ENCODE measurements around the gene TMBIM1.
"Not testable (repeated sequence)": the region's sequence is repeated elsewhere in the genome, so short reads cannot be mapped to it uniquely, and the experiment has no call there.

The TMBIM1 gene

DNA sequence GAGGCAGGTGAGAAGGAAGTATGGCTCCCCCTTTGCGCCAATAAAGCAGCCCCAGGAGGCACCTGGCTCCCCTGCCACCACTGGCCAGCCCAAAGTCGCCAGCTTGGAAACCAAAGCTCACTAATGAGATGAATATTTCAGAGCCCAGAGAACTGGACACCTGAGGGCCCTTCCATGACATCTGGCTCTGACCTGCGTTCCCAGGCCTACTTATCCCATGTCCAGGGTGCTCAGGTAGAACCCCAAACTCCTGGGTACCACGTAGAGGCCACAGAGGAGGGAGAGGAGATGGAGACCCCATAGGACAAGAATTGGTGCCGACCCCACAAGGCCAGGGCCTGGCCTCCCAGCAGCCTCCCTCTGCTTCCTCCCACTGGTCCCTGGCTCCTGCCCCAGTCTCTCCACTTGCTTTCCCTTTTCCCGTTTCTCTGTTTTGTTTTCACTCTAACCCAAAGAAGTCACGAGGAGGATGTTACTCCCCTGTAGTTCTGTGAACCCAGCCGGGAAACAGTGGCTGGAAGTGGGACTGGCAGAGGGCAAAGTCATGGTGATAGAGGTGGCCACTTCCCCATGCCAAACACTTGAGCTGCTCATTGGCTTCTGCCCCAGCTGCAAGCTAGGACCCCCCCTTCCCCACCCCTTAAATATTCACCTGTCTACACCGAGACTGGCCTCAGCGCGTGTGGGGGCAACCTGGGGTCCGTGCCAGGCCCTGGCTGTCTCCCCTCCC is 820 bp downstream of the TMBIM1 start:
- DNase-seq (ENCODE audit: low read depth), result no peak

GRCh38 chr2:218290316-218291261 is 1.7 kb downstream of the TMBIM1 start:
- DNase-seq (ENCODE audit: low read depth), result no peak

DNA sequence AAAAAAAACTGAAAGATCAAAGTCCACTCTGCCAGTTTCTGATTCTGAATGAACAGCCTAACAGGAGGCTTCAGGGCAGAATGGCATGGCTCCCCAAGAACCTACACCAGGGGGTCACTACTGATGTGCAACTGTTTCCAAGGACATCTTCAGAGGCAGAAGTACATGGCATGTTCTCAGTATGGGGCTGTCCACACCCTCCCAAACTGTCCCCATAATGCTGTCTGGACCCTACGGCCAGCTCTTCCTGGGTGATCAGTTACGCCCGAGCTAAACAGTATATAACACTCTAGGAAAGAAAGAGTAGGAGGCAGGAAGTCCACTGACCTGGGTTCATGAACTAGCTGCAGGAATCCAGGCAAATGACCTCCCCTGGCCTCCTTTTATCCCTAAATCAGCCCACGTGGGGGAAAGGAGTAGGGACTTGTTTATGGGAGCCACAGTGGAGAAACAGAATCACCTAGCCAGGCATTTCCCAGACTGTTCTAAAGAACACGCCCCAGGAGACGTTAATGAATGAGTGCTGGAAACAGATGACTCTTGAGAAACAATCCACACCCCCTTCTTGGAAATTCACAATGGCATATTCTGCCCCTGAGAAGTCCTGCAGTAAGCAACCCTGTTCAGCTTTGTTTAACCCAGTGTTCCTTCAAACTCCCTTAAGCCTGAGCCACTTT is 2.5 kb downstream of the TMBIM1 start:
- DNase-seq (ENCODE audit: low read depth), result no peak

GRCh38 chr2:218286570-218287459 is 5.5 kb downstream of the TMBIM1 start:
- peak; percentile 84 for DNase-seq (ENCODE audit: low read depth)

DNA sequence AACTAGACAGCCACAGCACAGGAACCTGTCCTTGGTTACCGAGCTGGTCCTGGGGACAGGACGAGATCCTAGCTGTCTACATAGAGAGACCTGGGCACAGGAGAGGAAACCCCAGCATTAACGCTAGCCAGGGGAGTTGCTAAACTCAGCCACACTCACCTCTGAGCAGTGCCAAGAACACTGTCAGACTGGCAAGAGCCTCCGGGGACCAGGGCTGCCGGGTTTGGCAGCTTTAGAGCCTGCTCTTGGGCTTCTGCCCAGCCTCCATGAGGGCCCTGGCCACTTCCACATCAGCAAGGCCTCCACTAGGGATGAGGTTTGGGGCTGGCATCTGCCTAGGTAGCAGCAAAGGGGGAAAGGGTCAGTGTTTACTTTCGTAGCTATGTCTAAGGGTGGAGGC is 6.7 kb downstream of the TMBIM1 start:
- DNase-seq (ENCODE audit: low read depth), result no peak

DNA sequence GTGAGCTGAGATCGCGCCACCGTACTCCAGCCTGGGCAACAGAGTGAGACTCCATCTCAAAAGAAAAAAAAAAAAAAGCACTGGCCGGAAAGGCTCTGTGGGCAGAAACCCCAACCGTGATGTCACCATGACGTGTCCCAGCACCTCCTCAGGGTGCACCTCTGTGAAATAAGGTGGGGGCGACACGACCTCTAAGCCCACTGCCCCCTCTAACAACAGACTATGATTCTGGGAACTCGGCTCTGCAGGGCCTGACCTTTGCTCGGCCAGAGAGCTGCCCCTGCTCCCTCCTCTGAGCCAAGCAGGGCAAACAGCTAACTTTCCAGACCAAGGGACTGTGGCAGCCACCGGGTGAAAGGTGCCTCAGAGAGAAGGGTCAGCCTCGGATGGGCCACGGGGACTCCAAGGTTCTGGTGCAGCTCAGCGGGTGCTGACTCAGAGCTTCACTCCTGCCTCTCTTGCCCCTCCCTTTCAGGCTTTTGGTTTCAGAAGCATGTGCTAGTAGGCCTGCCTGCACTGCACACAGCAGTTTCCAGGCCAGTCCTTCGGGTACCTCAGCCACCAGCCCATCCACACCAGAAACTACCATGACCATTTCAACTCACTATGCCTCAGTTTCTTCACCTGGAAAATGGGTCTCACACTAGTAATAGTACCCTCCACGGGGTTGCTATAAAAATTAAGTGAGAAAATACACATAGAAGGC is 8.0 kb downstream of the TMBIM1 start:
- DNase-seq (ENCODE audit: low read depth), result no peak

DNA sequence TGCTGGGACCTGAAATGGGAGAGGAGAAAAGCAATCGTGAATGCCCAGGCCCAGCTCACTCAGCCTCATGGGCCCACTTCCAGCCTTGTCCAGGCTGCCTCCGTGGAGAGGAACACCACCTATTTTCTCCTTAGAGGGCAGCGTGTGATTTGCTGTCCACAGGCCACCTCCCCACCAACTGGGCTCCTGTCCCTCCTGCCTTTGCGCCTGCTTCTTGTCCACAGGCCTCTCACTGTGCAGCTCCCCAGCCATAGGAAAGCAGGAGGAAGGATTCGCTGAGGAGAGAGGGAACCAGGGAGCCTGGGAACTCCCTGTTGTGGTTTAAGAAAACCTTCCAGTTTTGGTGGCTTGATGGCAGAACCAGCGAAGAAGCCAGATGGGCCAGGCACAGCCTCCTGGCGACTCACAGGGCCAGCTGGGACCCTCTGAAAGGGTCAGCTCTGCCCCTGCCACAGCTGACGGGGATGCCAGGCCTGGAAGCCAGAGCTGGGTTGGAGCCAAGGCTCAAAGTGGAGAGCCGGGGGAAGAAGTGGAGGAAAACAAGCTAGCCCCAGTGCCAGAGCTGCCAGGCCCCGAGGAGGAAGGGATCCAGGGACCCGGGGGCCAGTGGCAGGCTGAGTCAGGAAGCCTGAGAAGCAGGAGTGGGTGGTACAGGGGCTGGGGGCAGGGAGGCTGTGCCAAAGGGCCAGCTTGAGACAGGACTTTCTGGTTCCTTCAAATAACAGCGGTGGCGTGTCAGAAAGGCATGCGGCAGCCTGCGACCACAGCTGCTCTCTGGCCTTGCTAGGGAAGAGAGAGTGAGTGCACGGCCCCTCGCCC is 9.9 kb downstream of the TMBIM1 start:
- DNase-seq (ENCODE audit: low read depth), result no peak

GRCh38 chr2:218281449-218281848 is 10.9 kb downstream of the TMBIM1 start:
- no peak for DNase-seq (ENCODE audit: low read depth)

DNA sequence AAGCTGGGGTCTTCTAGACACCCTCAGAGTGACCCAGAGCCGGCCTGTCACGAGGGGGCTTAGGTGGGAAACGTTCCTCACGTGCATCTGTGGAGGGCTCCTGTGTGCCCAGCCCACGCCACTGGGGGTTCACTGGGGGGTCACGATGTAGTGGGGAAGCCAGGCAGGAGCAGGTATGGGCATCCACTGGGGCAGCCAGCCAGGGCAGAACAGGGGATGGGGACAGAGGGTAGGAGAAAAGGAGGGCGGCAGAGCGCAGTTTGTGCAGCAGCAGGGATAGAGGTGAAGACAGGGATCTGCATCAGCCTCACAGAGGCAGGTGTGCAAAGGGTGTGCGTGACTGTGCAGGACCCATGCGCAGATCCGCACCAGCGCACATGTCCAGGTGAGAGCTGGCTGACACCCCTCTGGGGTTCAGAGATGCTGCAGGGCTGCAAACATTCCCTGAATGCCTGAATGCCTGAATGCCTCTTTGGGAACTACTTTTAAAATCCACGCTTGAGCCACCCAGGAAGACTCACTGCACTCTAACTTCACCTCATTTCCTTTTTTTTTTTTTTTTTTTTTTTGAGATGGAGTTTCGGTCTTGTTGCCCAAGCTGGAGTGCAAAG is 11.9 kb downstream of the TMBIM1 start:
- no peak for DNase-seq (ENCODE audit: low read depth)

DNA sequence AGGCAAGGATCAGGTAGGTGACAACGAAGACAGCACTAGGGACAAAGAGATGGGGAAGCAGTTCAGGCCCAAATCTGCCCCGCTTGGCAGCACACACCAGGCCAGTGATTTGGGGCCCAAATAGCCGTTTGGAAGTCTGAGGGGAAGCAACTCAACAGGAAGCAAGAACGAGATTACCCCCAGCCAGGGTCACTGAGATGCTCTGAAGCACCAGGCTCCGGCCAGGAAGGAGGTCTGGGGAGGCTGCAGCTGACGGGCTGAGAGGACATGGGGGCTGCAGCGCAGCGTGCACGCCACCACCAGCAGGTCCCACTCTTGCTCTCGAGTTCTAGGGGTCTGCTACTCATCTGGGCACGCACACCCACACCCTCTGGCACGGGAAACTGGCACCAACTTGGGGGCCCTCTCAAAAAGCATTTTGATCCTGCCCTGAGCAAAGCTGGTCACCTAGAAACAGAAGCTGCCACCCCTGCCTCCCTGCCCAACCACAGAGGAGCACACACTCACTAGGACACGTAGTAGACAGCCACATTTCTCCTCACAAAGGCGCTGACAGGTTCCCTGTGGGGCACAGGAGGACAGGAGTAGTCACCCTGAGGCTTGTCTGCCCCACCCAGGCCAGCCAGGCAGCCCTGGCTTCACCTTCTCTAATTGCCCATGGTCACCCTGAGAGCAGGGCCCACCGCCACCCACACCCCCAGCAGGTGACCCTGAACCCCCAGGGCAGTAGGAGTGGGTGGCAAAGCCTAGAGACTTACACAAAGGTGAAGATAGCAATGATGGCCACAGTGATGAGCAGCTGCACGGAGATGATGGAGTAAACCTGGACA is 13.6 kb downstream of the TMBIM1 start:
- no peak for DNase-seq (ENCODE audit: low read depth)

DNA sequence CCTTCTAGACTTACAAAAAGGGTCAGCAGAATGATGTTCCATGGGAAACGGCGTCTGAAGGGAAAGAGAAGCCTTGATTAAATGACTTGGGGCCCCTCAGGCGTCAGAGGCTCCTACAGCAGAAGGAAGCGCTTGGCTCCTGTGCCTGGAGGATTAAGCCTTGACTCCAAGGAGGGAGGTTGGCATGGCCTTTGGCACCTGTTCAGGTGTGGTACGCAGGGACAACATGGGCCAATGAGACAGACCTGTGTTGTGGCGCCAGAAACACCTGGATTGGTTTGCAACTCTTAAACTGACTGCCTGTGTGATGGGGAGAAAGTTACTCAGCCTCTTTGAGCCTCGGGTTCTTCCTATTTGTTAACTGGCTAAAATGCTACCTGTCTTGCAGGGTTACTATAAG is 14.4 kb downstream of the TMBIM1 start:
- DNase-seq (ENCODE audit: low read depth), result no peak

GRCh38 chr2:218276986-218277755 is 15.1 kb downstream of the TMBIM1 start:
- DNase-seq (ENCODE audit: low read depth), result no peak

DNA sequence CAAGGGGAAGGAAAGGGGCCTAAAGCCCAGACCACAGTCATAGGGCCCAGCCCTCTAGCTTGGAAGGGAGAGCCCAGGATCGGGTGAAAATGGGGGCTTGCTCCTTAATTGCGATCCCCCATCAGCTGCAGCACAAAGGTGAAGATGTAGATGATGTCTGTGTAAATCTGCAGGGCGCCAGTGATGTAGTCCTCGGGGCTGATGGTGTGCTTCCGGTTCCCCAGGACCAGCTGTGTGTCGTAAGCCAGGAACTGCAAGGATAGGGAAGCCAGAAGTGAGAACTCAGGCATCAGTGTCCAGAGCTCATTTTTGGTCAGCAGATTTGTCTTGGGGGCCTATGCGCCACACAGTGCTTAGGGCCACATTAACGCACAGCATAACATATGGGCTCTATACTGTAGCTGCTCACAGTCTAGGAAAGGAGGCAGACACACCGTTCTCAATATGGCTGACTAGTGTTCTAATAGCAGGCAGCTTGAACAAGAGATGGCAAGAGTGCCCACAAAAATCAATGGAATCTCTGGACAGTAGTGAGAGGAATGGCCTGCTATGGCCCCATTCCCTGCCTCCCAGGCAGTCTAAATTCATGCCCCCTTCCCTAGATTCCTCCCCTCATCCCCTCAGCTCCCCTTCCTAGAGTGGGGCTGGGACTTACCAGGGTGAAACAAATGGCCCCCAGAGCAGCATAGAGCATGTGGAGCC is 16.8 kb downstream of the TMBIM1 start:
- DNase-seq (ENCODE audit: low read depth), result no peak

- DNase-seq (ENCODE audit: low read depth), result no peak
Observed at GRCh38 chr2:218274586-218274985, 17.7 kb downstream of the TMBIM1 start.

DNA sequence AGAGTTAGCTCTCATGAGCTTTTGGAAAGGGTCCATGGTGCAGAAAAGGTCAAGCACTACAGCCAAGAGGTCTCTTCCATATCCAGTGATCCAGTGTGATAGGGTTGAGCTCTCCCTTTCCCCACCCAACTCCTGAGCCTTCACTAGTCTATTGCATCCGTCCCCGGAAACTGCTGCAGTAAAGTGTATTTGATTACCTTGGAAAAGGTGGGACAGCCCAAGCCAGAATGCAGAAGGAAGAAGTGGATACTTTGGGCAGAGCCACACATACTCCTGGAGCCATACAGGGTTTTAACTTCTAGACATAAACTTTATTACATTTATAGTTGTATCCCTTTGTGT is 18.4 kb downstream of the TMBIM1 start:
- DNase-seq (ENCODE audit: low read depth), result no peak

DNA sequence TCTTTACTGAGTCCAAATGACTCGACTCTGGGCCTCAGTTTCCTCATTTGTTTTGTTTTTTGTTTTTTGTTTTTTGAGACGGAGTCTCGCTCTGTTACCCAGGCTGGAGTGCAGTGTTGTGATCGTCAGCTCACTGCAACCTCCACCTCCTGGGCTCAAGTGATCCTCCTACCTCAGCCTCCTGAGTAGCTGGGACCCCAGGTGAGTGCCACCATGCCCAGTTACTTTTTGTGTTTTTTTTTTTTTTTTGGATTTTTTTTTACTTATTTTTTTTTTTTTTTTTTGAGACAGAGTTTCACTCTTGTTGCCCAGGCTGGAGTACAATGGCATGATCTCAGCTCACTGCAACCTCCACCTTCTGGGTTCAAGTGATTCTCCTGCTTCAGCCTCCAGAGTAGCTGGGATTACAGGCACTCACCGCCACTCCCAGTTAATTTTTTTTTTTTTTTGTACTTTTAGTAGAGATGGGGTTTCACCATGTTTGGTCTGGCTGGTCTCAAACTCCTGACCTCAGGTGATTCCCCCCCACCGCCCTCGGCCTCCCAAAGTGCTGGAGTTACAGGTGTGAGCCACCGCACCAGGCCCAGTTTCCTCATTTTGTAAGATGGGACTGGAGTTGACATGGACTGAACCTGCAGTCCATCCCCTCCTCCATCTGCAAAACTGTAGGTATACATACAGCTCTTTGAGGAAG is 18.9 kb downstream of the TMBIM1 start:
- DNase-seq (ENCODE audit: low read depth), result not testable (repeated sequence)

All from CMK (cell line).